HG03457 (cell line): Measurements from ENCODE around the gene NEB.
"Not testable (repeated sequence)": the region's sequence is repeated elsewhere in the genome, so short reads cannot be mapped to it uniquely, and the experiment has no call there.

Source experiments
- ATAC-seq: cut with Tn5 transposase; IDR thresholded peaks from one replicate; pipeline ENCODE4 v1.9.1; 2021; ENCODE audit warnings: moderate number of reproducible peaks; ENCODE audit not compliant: unreplicated experiment

The NEB gene

GRCh38 chr2:151760139-151760650 is 25.9 kb upstream of the NEB start:
- no peak for ATAC-seq

GRCh38 chr2:151758744-151759143 is 24.5 kb upstream of the NEB start:
- no peak for ATAC-seq

- no peak for ATAC-seq
Measured at GRCh38 chr2:151757861-151758260, 23.6 kb upstream of the NEB start.

- no peak for ATAC-seq
Measured at GRCh38 chr2:151756820-151757219, 22.5 kb upstream of the NEB start.

- ATAC-seq = no peak
Measured at GRCh38 chr2:151754253-151754897, 20.1 kb upstream of the NEB start.

GRCh38 chr2:151753540-151753939 is 19.3 kb upstream of the NEB start:
- ATAC-seq = no peak

- not testable (repeated sequence) for ATAC-seq
Measured at GRCh38 chr2:151745261-151745660, 11.0 kb upstream of the NEB start.

GRCh38 chr2:151730262-151730975 is 3.9 kb downstream of the NEB start:
- ATAC-seq = peak; percentile 69

- peak; percentile 12 for ATAC-seq
Measured at GRCh38 chr2:151729837-151730236, 4.4 kb downstream of the NEB start.

- ATAC-seq = no peak
Measured at GRCh38 chr2:151729415-151729811, 4.9 kb downstream of the NEB start.

GRCh38 chr2:151728804-151729414 is 5.4 kb downstream of the NEB start:
- no peak for ATAC-seq

GRCh38 chr2:151727593-151728552 is 6.4 kb downstream of the NEB start:
- ATAC-seq = no peak

GRCh38 chr2:151721161-151721560 is 13.1 kb downstream of the NEB start:
- ATAC-seq = no peak

- no peak for ATAC-seq
Measured at GRCh38 chr2:151720521-151720920, 13.8 kb downstream of the NEB start.

GRCh38 chr2:151718796-151719195 is 15.5 kb downstream of the NEB start:
- ATAC-seq = no peak

GRCh38 chr2:151718247-151718646 is 16.0 kb downstream of the NEB start:
- no peak for ATAC-seq

- no peak for ATAC-seq
Measured at GRCh38 chr2:151716721-151717120, 17.6 kb downstream of the NEB start.

- ATAC-seq = no peak
Measured at GRCh38 chr2:151713291-151713903, 20.9 kb downstream of the NEB start.

- ATAC-seq = no peak
Measured at GRCh38 chr2:151711025-151711424, 23.3 kb downstream of the NEB start.

- ATAC-seq = no peak
Measured at GRCh38 chr2:151708788-151709187, 25.5 kb downstream of the NEB start.
